KMS-11 (cell line): ENCODE results near the gene YLPM1.

Source experiments
- H2AFZ ChIP-seq: fragments of 200-600 bp; sonication (generic); 2 replicates; pipeline ENCODE4 v1.6.1; 2016; ENCODE audit warnings: antibody characterized with exemption, mixed run types, low read depth
- H3K27ac ChIP-seq: fragments of 200-600 bp; sonication (generic); 2 replicates; pipeline ENCODE4 v1.6.1; 2016; ENCODE audit warnings: mild to moderate bottlenecking, mixed run types
- H3K27me3 ChIP-seq: fragments of 200-600 bp; sonication (generic); 2 replicates; pipeline ENCODE4 v1.6.1; 2017; ENCODE audit warnings: mild to moderate bottlenecking, low read depth, mixed run types, moderate library complexity; ENCODE audit not compliant: insufficient read depth
- H3K36me3 ChIP-seq: fragments of 200-600 bp; sonication (generic); 2 replicates; pipeline ENCODE4 v1.6.1; 2017; ENCODE audit warnings: mild to moderate bottlenecking, mixed run types; ENCODE audit not compliant: insufficient read depth
- H3K4me1 ChIP-seq: fragments of 200-600 bp; sonication (generic); 2 replicates; pipeline ENCODE4 v1.6.1; 2016; ENCODE audit warnings: mild to moderate bottlenecking, low read depth, mixed run types; ENCODE audit not compliant: poor library complexity, severe bottlenecking
- H3K4me2 ChIP-seq: fragments of 200-600 bp; sonication (generic); 2 replicates; pipeline ENCODE4 v1.7.0; 2016; ENCODE audit warnings: mild to moderate bottlenecking, mixed run types
- H3K4me3 ChIP-seq: fragments of 200-600 bp; sonication (generic); IDR thresholded peaks from 2 replicates; pipeline ENCODE4 v1.6.1; 2017; ENCODE audit warnings: low read depth, low read length, mixed read lengths; ENCODE audit not compliant: insufficient read depth
- H3K79me2 ChIP-seq: fragments of 200-600 bp; sonication (generic); 2 replicates; pipeline ENCODE4 v1.6.1; 2016; ENCODE audit warnings: low read depth, mixed run types; ENCODE audit not compliant: insufficient read depth
- H3K9ac ChIP-seq: fragments of 200-600 bp; sonication (generic); 2 replicates; pipeline ENCODE4 v1.6.1; 2016; ENCODE audit warnings: mild to moderate bottlenecking, mixed run types
- H4K20me1 ChIP-seq: fragments of 200-600 bp; sonication (generic); 2 replicates; pipeline ENCODE4 v1.6.1; 2016; ENCODE audit warnings: mild to moderate bottlenecking, mixed run types; ENCODE audit not compliant: insufficient read depth
- TF ChIP-seq, protein P1 (sequence below): fragments of 200-600 bp; sonication (generic); conservative IDR thresholded peaks from 2 replicates; pipeline ENCODE4 v1.6.1; 2017; ENCODE audit warnings: low read depth, mild to moderate bottlenecking, antibody characterized with exemption, low read length, moderate library complexity, mixed read lengths

Gene YLPM1

DNA sequence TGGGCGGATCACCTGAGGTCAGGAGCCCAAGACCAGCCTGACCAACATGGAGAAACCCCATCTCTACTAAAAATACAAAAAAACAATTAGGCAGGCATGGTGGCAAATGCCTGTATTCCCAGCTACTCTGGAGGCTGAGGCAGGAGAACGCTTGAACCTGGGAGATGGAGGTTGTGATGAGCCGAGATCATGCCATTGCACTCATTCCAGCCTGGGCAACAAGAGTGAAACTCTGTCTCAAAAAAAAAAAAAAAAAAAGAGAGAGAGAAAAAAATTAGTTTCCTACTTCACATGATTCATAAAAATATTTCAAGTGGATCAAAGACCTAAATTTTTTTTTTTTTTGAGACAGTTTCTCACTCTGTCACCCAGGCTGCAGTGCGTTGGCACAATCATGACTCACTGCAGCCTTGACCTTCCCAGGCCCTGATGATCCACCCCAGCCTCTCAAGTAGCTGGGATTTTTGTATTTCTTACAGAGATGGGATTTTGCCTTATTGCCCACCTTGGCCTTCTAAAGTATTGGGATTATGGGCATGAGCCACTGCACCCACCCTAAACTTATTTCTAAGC lies 25.3 kb upstream of the YLPM1 start:
- H3K27ac ChIP-seq: no peak overlapping the region
- no peak overlapping the region for H3K9ac ChIP-seq
- H2AFZ ChIP-seq: no peak overlapping the region
- H3K79me2 ChIP-seq: no peaks in the 10 kb centered on the region
- H3K4me3 ChIP-seq: no peak overlapping the region
- H4K20me1 ChIP-seq: no peaks in the 10 kb centered on the region
- H3K4me2 ChIP-seq: no peak overlapping the region
- peaks cover 2% of the 10 kb centered on the region for H3K4me1 ChIP-seq
- no peaks in the 10 kb centered on the region for H3K36me3 ChIP-seq
- TF ChIP-seq, protein P1, sequence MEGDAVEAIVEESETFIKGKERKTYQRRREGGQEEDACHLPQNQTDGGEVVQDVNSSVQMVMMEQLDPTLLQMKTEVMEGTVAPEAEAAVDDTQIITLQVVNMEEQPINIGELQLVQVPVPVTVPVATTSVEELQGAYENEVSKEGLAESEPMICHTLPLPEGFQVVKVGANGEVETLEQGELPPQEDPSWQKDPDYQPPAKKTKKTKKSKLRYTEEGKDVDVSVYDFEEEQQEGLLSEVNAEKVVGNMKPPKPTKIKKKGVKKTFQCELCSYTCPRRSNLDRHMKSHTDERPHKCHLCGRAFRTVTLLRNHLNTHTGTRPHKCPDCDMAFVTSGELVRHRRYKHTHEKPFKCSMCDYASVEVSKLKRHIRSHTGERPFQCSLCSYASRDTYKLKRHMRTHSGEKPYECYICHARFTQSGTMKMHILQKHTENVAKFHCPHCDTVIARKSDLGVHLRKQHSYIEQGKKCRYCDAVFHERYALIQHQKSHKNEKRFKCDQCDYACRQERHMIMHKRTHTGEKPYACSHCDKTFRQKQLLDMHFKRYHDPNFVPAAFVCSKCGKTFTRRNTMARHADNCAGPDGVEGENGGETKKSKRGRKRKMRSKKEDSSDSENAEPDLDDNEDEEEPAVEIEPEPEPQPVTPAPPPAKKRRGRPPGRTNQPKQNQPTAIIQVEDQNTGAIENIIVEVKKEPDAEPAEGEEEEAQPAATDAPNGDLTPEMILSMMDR: no peak
- no peaks in the 10 kb centered on the region for H3K27me3 ChIP-seq

DNA sequence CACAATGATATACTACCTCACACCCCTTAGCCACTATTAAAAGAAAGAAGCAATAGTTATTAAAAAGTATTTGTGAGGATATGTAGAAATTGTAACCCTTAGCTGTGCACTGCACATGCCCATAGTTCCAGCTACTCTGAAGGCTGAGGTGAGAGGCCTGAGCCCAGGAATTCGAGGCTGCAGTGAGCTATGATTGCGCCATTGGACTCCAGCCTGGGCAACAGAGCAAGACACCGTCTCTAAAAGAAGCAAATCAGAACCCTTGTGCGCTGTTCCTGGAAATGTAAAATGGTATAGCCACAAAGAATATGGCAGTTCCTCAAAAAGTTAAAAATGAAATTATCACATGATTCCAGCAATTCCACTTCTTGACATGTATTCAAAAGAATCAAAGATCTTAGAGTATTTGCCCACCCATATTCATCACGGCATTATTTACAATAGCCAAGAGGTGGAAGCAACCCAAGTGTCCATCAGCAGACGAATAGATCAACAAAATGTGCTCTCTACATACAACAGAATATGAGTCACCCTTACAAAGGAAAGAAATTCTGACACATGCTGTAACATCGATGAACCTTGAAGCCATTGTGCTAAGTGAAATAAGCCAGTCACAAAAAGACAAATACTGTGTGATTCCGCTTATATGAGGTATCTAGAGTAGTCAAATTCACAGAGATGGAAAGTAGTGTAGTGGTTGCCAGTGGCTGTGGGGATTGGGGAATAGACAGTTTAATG lies 23.7 kb upstream of the YLPM1 start:
- Histone ChIP-seq H3K4me3 (no peak overlapping the region), H3K4me1 (no peaks in the 10 kb centered on the region), H3K79me2 (no peaks in the 10 kb centered on the region), H3K9ac (no peak overlapping the region), H3K27ac (no peak overlapping the region), H2AFZ (no peak overlapping the region), H3K27me3 (no peaks in the 10 kb centered on the region), H3K4me2 (no peak overlapping the region), H4K20me1 (no peaks in the 10 kb centered on the region), H3K36me3 (no peaks in the 10 kb centered on the region)
- TF ChIP-seq, protein P1: no peak

DNA sequence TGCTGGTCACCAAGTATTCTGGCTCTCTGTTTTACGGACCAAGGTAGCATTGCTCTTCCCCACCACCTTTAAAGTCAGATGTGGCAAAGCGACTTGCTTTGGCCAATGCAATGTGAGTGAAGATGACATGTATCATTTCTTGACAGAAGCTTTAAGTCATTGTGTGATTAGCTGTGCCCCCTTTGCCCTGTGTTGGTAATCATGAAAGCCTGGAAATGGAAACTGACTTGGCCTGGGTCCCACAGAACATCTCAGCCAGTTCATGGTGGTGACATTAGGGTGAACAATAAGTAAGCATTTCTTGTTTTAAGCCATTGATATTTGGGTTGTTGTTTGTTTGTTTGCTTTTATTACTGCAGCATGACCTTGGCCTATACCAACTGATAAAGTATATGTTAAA lies 15.9 kb upstream of the YLPM1 start:
- Histone ChIP-seq H3K4me2 (no peak overlapping the region), H4K20me1 (no peaks in the 10 kb centered on the region), H3K79me2 (no peaks in the 10 kb centered on the region), H3K4me1 (no peaks in the 10 kb centered on the region), H3K4me3 (no peak overlapping the region), H3K9ac (no peak overlapping the region), H3K27me3 (no peaks in the 10 kb centered on the region), H2AFZ (no peak overlapping the region), H3K36me3 (no peaks in the 10 kb centered on the region), H3K27ac (no peak overlapping the region)
- TF ChIP-seq, protein P1: no peak

DNA sequence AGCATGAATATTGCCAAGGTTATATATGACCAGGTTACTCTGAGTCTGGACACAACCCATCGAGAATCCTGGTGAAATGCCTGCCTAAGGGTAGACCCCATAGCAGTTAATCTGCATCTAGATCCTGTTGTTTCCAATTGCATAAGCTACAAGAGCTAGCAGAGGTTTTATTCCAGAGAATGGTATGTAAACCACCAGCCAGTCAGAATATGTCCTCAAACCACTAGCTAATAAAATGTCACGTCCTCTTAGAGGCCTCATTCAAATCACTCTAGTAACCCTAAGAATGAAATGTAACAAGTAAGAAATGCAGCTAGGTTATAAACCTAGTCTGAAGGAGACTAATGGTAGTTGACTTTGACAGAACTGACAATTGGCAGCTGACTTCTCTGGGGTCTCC lies 9.0 kb upstream of the YLPM1 start:
- H3K79me2 ChIP-seq: no peaks in the 10 kb centered on the region
- H3K36me3 ChIP-seq: no peaks in the 10 kb centered on the region
- H3K4me1 ChIP-seq: no peaks in the 10 kb centered on the region
- TF ChIP-seq, protein P1: no peak
- no peaks in the 10 kb centered on the region for H4K20me1 ChIP-seq
- no peak overlapping the region for H3K4me3 ChIP-seq
- H3K27me3 ChIP-seq: no peaks in the 10 kb centered on the region
- no peak overlapping the region for H3K4me2 ChIP-seq
- no peak overlapping the region for H3K27ac ChIP-seq
- H3K9ac ChIP-seq: no peak overlapping the region
- no peak overlapping the region for H2AFZ ChIP-seq
